Measurements from ENCODE around the gene ROR1.

GRCh38 chr1:63921359-63921758 is 147.5 kb downstream of the ROR1 start:
- TF ChIP-seq CTCF (IDR thresholded peaks at IDR 0.05) = no peak
- no peak for TF ChIP-seq POLR2A (IDR thresholded peaks at IDR 0.05)

All from uterus (tissue), 2 donors.